GM12801 (cell line): ENCODE data around the gene VHLL.

Experiments
- TF ChIP-seq, protein P1 (sequence below): IDR thresholded peaks from one replicate; pipeline ENCODE4 v1.5.1; 2011; ENCODE audit warnings: control low read depth; ENCODE audit not compliant: insufficient read length; ENCODE audit errors: extremely low read depth

Gene VHLL

DNA sequence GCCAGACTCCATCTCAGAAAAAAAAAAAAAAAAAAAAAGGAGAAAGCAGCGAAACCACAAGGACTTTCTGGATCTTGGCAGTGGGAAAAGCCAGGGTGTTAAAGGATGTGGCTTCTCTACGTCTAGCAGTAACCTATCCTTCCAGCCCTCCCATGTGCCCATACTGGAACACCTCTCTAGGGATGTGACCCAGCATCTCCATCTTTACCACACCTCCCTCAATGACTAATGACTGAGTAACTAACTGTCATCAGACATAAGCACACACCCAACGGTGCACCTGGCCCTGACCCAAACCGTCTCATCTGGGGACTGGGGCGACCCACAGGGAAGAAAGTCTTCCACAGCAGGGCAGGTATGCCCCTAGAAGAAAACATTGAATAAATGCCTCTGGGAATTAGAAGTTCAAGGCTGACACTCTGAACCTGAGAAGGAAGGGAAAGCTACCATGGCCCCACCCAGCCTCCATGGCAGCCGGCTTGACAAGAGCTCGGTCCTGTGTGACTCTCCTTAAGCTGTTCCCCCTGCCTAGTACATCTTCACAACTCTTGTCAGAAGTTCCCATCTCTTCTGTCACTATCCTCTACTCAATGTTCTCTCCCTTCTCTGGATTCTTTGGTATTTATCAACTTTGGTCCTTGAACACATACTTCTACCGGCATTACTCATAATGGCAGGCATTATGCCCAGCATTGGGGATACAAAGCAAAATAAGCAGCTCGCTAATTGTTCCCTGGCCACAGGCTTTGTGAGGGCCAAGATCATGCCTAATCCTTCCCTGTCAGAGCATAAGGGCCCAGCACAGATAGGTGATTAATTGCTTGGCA, 36.4 kb downstream of the VHLL start:
- TF ChIP-seq, protein P1, sequence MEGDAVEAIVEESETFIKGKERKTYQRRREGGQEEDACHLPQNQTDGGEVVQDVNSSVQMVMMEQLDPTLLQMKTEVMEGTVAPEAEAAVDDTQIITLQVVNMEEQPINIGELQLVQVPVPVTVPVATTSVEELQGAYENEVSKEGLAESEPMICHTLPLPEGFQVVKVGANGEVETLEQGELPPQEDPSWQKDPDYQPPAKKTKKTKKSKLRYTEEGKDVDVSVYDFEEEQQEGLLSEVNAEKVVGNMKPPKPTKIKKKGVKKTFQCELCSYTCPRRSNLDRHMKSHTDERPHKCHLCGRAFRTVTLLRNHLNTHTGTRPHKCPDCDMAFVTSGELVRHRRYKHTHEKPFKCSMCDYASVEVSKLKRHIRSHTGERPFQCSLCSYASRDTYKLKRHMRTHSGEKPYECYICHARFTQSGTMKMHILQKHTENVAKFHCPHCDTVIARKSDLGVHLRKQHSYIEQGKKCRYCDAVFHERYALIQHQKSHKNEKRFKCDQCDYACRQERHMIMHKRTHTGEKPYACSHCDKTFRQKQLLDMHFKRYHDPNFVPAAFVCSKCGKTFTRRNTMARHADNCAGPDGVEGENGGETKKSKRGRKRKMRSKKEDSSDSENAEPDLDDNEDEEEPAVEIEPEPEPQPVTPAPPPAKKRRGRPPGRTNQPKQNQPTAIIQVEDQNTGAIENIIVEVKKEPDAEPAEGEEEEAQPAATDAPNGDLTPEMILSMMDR = no peak

DNA sequence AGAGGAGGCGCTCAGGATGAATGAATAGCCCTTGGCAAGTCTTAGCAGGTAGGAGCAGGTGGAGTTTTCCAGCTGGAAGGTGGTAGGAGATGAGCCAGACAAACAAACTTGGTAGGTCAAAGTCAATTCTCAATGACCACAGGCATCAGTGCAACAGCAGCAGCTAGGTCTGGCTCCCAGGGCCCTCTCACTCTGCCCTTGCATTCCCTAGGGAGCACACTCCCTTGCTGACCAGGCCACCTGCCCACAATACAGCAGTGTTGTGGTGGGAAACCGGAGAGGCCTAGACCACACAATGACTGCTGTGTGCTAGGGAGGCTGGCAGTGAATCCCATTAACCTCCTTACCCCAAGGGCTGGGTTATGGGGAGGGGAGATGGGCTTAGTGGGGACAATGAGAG, 38.2 kb downstream of the VHLL start:
- TF ChIP-seq, protein P1 = no peak

DNA sequence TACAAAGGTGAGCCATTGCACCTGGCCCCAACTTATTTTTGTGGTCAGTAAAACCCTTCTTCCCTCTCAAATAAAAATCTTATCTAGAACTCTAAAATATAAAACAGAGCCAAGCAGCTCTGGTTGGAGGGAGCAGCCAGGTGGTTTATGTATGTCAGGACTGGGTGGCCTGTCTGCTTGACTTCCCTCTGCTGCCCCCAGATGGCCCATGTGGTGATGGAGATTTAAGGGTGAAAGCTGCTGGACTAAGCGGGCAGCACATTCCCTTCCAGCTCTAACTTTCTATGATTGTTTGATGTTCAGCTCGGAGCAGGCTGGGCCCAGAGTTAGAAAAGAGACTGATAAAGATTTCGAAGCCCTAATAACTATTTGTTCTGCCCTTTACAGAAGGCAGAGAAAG, 39.3 kb downstream of the VHLL start:
- TF ChIP-seq, protein P1 = no peak

DNA sequence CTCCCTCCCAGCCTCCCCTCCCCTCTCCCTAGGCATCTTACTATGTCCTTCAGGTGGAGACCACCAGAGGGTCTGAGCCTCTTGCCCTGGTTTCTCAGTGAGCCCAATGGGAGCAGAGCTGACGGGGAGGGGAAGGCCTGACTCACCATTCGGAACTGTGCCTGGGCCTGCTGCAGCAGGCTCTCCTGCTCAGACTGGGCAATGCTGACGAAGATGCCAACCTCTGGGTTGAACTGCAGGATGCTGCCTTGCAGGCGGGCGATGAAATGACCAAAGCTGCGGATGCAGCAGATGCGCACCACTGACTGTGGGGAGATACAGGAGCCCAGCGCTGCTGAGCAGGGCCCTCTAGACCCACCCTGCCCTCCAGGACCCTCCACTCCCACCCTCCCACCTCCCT, 40.2 kb downstream of the VHLL start:
- TF ChIP-seq, protein P1 = no peak

DNA sequence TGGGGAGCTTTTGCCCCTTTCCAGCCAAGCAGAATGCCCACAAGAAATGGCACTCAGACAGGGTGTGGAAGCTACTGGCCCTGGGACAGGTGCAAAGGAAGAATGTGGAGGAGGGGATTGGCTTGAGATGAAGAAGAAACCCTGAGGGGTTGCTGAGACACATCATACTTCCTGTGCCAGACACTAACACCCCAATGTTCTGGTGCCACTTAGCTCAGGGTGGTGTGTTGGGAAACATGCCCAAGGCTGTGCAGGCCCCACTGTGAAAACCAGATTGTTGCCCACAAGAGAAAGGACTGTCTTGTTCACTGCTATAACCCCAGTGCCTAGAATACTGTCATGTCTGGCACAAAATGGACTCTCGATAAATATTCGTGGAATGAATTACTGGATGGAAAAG, 41.4 kb downstream of the VHLL start:
- TF ChIP-seq, protein P1 = no peak

DNA sequence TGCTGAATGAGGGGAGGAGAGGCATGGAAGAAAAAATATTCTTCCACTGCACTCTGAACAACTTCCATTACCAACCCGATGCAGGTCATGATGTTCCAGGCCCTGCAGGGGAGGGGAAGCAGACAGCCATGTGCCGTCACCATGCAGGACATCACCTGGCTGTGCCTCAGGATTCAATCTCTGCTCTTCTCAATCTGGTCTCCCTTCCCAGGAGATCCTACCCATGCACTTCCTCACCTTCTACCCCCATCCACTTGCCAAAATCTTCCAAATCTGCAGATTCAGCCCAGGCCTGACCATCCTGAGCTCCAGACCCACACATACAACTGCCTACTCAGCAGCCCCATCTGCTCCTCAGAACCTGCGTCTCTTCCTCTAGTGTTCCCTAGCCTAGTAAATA, 45.5 kb downstream of the VHLL start:
- TF ChIP-seq, protein P1 = no peak

DNA sequence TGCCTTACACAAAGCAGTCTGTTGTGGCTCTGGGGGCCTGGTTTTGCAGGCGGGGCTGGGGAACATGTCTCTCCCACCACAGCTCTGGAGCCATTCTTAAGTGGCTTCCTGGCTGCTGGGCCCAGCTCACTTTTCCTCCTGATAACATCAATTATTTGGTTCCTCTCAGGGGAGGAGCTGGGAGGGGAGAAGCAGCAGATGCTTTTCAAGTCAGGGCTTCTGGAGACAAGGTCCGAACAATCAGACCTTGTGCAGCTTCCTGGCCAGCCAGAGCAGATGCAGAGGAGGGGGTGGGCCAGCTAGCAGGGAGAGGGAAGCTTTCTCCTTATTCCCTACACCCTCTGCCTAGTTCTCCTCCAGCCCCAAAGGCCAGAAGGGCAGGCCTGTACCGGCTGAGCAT, 47.6 kb downstream of the VHLL start:
- TF ChIP-seq, protein P1 = no peak
